K562 (cell line): ENCODE results near the gene PODXL. TPM values are rescaled to one million over a fixed set of nuclear protein-coding genes. Genes with fewer than 3 reads are reported as not detected.
A peak's percentile ranks its signal among the peaks of the same experiment; 100 is the strongest.

ENCODE experiments used
- BRF2 ChIP-seq: IDR thresholded peaks from 3 replicates; pipeline ENCODE4 v1.6.1; 2011; ENCODE audit warnings: borderline replicate concordance, mild to moderate bottlenecking; ENCODE audit not compliant: insufficient read length, insufficient read depth
- CC2D1A ChIP-seq: fragments of 450-650 bp; IDR thresholded peaks from 2 replicates; pipeline ENCODE4 v1.6.1; 2017; ENCODE audit warnings: mild to moderate bottlenecking
- ETV1 ChIP-seq: fragments of 450-650 bp; conservative IDR thresholded peaks from 2 replicates; pipeline ENCODE4 v1.6.1; 2016; ENCODE audit warnings: missing genetic modification characterization, control low read depth, low read depth, missing compliant biosample characterization
- HCFC1 ChIP-seq: IDR thresholded peaks from 2 replicates; pipeline ENCODE4 v1.6.1; 2012; ENCODE audit warnings: low read depth, low read length, improper control_type of control experiment
- HDGF ChIP-seq: fragments of 450-650 bp; IDR thresholded peaks from 2 replicates; pipeline ENCODE4 v1.6.1; 2016
- JUN ChIP-seq, 2 experiments: sonication (generic) in 1 of 2; formaldehyde crosslinking in 1 of 2; IDR thresholded peaks; 2 replicates each; pipeline versions ENCODE4 v1.6.1 to v1.8.0; 2012 to 2022; ENCODE audit warnings: borderline replicate concordance in 2 of 2, mild to moderate bottlenecking in 2 of 2, improper control_type of control experiment in 1 of 2, low read depth in 1 of 2, low read length in 1 of 2, missing genetic modification reagents in 1 of 2
- MBD1 ChIP-seq: fragments of 250-450 bp; sonication (Bioruptor Pico); IDR thresholded peaks from 2 replicates; pipeline ENCODE4 v1.8.0; 2022; ENCODE audit warnings: inconsistent platforms
- OTX1 ChIP-seq: fragments of 450-650 bp; formaldehyde crosslinking; IDR thresholded peaks from 2 replicates; pipeline ENCODE4 v1.4.0; 2022; ENCODE audit warnings: mild to moderate bottlenecking
- RREB1 ChIP-seq: fragments of 250-450 bp; sonication (Bioruptor Pico); IDR thresholded peaks from 2 replicates; pipeline ENCODE4 v1.4.0; 2020
- YY1 ChIP-seq, 3 experiments: IDR thresholded peaks; 2 replicates each; pipeline ENCODE4 v1.6.1; 2011; ENCODE audit warnings: low read length in 2 of 3, mild to moderate bottlenecking in 2 of 3, moderate library complexity in 2 of 3, borderline replicate concordance in 1 of 3, control low read depth in 1 of 3, low read depth in 1 of 3; ENCODE audit not compliant: insufficient read depth in 3 of 3, insufficient replicate concordance in 2 of 3, control insufficient read depth in 1 of 3, insufficient read length in 1 of 3; ENCODE audit errors: extremely low read depth in 1 of 3
- ZBTB26 ChIP-seq: fragments of 450-650 bp; formaldehyde crosslinking; IDR thresholded peaks from 2 replicates; pipeline ENCODE4 v1.4.0; 2022; ENCODE audit warnings: missing genetic modification characterization
- polyA plus RNA-seq, 8 experiments: library from polyadenylated mRNA; depleted of rRNA in 4 of 8; stranded (reverse) in 5 of 8; unstranded in 3 of 8; fragments of >200 nt; fragmentation: Nextera tagmentation in 2 of 8; fragmentation: Illumina TruSeq in 1 of 8; extraction: Ambion mirVana in 2 of 8; extraction: Trizol in 1 of 8; gene quantifications; 2 replicates each; pipeline versions ENCODE4 v1.2.1 to v1.2.3, GENCODE V29; 2011 to 2014; ENCODE audit warnings: inconsistent platforms in 1 of 8, missing spikeins in 1 of 8
- total RNA-seq, 7 experiments: library from RNA; depleted of rRNA in 6 of 7; stranded (reverse); fragments of >200 nt in 6 of 7; fragmentation: Illumina TruSeq in 2 of 7; extraction: Trizol in 2 of 7; gene quantifications; 2 replicates each; pipeline versions ENCODE4 v1.2.1 to v1.2.3, GENCODE V29; 2011 to 2021; ENCODE audit warnings: low replicate concordance in 1 of 7

Gene PODXL
- total and polyA plus RNA-seq, 9 of the 15 experiments (the other 6 are each of a cell fraction or from before 2014, with no cell fraction given) = 0.01 to 0.73 (median 0.07) TPM

GRCh38 chr7:131544449-131545301, 11.8 kb downstream of the PODXL start (continued):
- TF ChIP-seq ZBTB26 (CRISPR knock-in tag) (no peak), HDGF (0 out of 2 replicates have a peak, but pooled peaks have one; percentile 27), BRF2 (no peak), ETV1 (tag) (0 out of 2 replicates have a peak, but pooled peaks have one; percentile 7), MBD1 (CRISPR knock-in tag) (no peak), RREB1 (0 out of 2 replicates have a peak, but pooled peaks have one; percentile 19), JUN (IDR thresholded peaks at IDR 0.05; ENCODE audit: borderline replicate concordance, low read depth, low read length) (0 out of 2 replicates have a peak, but pooled peaks have one; percentile 17), JUN (CRISPR knock-in tag; IDR thresholded peaks at IDR 0.05; ENCODE audit: borderline replicate concordance) (no peak), CC2D1A (peak; percentile 78), YY1 (IDR thresholded peaks at IDR 0.05; ENCODE audit: borderline replicate concordance in 1 of 3, control insufficient read depth in 1 of 3, extremely low read depth in 1 of 3, insufficient read depth in 3 of 3, insufficient read length in 1 of 3, insufficient replicate concordance in 2 of 3, low read depth in 1 of 3, low read length in 2 of 3) (peak in 1 of 3 experiments; percentile 63), HCFC1 (0 out of 2 replicates have a peak, but pooled peaks have one; percentile 32), OTX1 (CRISPR knock-in tag) (peak; percentile 27; the same call in 1 of the 2 replicates)
